Activated effector memory CD4-positive, alpha-beta T cell treated with anti-CD3 and anti-CD28 coated beads, Interleukin-2, amount 50 U/mL, for 16 hours (primary cell): ENCODE data around the gene DIO1.

Experiments
- DNase-seq: peaks from one replicate; pipeline ENCODE4 v3.0.0-alpha.2; 2020

Gene DIO1

GRCh38 chr1:53895421-53895820 is 1.4 kb downstream of the DIO1 start:
- DNase-seq, result no peak

DNA sequence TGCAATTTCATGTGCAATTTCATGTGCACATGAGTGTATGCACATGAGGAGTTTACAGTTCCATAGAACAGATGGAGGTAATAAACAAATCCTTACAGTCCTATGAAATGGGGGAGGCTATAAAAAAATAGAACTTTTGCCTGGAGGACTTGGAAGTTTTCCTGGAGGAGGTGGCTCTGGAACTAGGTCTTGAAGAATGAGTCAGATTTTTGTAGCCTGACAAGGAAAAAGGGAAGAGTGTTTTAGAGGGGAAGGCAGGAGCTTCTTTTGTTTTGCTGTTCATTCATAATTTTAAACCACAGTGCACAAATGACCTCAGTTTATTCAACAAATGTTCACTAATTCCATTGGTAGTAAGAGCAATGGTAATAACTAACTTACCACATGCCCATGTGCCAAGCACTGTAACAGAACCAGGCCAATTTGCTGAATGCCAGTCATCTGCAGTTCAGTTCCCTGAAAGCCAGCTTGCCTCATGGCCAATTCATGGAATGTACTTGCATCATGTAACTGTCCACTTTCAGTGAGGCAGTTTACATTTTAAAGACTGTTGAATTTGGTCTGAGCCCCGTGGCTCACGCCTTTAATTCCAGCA is 2.7 kb downstream of the DIO1 start:
- no peak for DNase-seq

- no peak for DNase-seq
These were observed 5.2 kb downstream of the DIO1 start for GRCh38 chr1:53899206-53899628.

GRCh38 chr1:53899708-53900107 is 5.7 kb downstream of the DIO1 start:
- DNase-seq, result no peak

DNA sequence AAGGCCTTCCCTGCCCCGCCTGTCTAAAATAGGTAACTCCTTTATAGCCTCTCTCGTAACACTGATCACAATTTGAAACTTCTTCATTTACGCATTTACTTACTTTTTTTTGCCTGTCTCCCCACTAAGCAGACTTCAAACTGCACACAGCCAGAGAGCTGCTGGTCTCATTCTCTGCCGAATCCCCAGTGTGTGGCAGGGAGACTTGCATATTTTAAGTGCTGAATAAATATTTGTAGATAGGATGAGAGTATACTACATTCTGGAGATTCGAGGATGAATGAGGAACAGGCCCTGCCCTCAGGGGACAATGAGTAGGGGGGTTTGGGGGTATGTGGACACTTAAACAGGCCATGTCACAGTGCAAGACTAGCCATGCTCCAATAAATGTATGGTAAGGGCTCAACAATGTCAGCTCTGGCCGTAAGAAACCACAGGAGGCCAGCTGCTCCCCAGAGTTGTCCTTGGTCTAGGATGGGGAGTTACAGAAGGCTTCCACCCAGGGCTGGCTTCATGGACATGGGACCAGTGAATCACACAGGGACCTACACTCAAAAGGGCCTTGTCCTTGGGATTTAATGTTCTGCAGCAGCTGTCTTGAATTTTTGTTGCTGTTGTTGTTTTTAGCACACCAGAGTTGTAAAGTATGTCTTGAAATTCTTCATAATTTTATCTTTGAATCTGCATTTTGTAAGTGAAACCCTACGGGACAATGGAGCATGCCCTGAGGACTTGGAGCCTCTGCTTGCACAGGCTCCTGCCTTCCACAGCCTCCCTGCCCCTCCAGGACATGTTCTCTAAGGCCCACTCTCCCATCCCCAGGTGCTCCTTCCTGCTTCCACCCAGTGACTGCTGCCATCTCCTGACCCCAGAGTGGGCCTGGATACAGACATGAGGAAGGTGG is 8.5 kb downstream of the DIO1 start:
- no peak for DNase-seq

- no peak for DNase-seq
These were observed 11.5 kb downstream of the DIO1 start for GRCh38 chr1:53905509-53905908.

GRCh38 chr1:53906121-53906520 is 12.1 kb downstream of the DIO1 start:
- DNase-seq, result no peak

DNA sequence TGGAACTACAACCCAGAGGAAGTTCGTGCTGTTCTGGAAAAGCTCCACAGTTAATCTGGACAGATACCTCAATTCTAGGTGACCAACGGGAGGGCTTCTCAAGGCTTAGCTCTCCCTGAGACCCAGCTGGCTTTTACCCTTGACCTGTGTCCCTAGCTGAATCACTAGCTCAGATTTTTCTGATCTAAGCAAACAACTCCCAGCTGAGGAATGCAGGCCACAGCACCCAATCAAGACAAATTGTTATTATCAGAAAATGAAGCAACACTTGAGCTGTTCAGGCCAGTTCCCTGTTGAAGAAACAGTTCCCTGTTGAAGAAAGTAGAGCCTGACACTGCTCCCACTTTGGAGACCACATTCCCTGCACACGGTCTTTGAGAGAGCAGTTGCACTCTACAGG is 16.0 kb downstream of the DIO1 start:
- DNase-seq, result no peak

GRCh38 chr1:53911442-53911841 is 17.5 kb downstream of the DIO1 start:
- DNase-seq, result no peak

- DNase-seq, result no peak
These were observed 19.5 kb downstream of the DIO1 start for GRCh38 chr1:53913352-53914033.

- DNase-seq, result no peak
These were observed 24.4 kb downstream of the DIO1 start for GRCh38 chr1:53918343-53918742.

DNA sequence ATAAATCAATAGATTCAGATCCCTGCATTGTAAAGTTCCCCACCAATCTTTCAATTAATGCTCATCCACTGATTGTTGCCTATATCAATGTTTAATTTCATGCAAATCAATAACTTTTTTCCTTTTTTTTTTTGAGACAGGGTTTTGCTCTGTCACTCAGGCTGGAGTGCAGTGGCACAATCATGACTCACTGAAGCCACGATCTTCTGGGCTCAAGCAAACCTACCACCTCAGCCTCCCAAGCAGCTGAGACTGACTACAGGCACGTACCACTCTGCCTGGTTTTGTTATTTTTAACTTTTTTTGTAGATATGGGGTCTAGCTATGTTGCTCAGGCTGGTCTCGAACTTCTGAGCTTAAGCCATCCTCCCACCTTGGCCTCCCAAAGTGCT is 25.7 kb downstream of the DIO1 start:
- DNase-seq, result no peak

- DNase-seq, result no peak
These were observed 33.4 kb downstream of the DIO1 start for GRCh38 chr1:53927376-53927881.

GRCh38 chr1:53929246-53929960 is 35.4 kb downstream of the DIO1 start:
- DNase-seq, result no peak

GRCh38 chr1:53930932-53931331 is 36.9 kb downstream of the DIO1 start:
- no peak for DNase-seq

DNA sequence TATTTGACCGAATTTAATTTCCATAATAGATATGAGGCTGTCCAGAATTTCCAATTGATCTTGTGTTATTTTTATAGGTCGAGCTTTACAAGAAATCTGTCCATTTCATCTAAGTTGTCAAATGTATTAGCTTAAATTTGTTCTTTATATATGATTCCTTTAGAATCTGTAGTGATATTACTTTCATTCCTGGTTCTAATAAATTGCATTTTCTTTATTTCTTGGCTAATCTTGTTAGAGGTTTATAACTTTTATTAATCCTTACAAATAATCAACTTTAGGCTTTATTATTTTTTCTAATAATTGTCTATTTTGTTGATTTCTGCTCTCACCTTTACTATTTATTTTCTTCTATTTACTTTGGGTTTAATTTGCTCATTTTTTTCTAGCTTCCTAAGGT is 37.5 kb downstream of the DIO1 start:
- DNase-seq, result no peak

- no peak for DNase-seq
These were observed 40.3 kb downstream of the DIO1 start for GRCh38 chr1:53934170-53934765.

GRCh38 chr1:53936430-53936829 is 42.4 kb downstream of the DIO1 start:
- DNase-seq, result no peak

DNA sequence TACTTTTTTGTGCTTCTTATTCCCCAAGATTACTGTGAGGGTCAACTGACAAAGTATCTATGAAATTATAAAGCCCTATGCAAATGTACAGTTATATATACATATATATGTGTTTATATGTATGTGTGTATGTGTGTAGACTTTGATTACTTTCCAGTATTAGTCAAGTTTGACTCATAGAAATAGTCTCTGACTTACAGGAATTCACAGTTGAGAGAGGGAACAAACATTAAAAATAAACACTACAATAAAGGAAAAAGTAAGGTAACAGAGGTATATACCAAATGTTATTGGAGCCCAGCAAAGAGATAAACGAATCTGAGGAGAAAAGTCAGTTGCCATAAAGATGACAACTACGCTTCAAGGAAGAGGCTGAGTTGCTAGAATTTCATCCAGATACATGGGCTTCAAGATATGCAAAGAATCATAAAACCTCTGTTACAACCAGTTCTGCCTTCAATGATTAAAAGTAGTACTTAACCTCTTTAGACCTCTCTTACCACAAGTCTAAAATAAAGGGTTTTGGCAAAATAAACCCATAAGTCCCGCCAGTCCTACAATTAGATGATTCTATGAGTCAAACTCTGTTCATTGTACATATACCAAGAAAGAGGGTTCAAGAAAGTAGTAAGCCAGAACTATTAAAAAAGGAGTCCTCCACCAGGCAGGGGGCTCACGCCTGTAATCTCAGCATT is 44.3 kb downstream of the DIO1 start:
- DNase-seq, result no peak

DNA sequence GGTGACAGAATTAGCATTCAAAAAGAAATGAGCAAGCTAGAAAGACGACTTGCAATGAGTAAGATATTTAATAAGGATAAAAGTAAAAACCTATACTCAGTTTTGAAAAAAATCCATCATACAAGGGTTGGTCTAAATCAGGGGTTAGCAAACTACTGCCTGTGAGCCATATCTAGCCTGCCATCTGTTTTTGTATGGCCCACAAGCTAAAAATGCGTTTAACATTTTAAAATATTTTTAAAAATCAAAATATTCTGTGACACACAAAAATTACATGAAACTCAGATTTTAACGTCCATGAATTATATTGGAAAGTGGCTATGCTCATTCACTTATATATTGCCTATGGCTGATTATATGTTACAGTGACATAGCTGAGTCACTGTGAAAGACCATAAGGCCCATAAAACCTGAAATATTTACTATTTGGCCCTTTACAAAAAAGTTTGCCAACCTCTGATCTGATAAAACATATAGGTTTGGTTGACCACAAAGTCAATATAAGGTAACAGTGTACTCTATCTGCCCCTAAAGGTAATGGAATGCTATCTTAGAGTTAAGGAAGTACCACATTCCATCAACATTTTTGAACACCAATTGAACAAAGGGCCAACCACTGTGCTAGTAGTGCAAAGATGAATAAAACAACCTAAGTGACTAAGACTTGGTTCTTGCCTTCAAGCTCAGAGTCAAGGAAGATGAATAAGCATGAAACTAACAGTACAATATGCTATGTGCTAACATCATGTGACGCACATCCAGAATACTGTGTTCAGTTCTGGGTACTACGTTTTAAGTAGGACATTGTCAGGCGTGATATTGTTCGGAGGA is 48.4 kb downstream of the DIO1 start:
- no peak for DNase-seq

GRCh38 chr1:53943090-53943489 is 49.1 kb downstream of the DIO1 start:
- no peak for DNase-seq
